Globus pallidus (tissue), 1 donor: Measurements from ENCODE around the gene FRMPD4.
"Not testable (repeated sequence)": the region's sequence is repeated elsewhere in the genome, so short reads cannot be mapped to it uniquely, and the experiment has no call there.

Experiments used
- DNase-seq: peaks from one replicate; pipeline ENCODE4 v3.0.0-alpha.2; 2015; ENCODE audit warnings: low spot score

The FRMPD4 gene

DNA sequence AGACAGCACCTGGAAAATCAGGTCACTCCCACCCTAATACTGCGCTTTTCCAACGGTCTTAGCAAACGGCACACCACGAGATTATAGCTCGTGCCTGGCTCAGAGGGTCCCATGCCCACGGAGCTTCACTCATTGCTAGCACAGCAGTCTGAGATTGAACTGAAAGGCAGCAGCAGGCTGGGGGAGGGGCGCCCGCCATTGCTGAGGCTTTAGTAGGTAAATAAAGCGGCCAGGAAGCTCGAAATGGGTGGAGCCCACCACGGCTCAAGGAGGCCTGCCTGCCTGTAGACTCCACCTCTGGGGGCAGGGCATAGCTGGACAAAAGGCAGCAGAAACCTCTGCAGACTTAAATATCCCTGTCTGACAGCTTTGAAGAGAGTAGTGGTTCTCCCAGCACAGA lies 399.8 kb downstream of the FRMPD4 start:
- DNase-seq: not testable (repeated sequence)

DNA sequence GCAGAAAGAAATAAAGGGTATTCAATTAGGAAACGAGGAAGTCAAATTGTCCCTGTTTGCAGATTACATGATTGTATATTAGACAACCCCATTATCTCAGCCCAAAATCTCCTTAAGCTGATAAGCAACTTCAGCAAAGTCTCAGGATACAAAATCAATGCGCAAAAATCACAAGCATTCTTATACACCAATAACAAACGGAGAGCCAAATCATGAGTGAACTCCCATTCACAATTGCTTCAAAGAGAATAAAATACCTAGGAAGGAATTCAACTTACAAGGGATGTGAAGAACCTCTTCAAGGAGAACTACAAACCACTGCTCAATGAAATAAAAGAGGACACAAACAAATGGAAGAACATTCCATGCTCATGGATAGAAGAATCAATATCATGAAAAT lies 404.0 kb downstream of the FRMPD4 start:
- not testable (repeated sequence) for DNase-seq

DNA sequence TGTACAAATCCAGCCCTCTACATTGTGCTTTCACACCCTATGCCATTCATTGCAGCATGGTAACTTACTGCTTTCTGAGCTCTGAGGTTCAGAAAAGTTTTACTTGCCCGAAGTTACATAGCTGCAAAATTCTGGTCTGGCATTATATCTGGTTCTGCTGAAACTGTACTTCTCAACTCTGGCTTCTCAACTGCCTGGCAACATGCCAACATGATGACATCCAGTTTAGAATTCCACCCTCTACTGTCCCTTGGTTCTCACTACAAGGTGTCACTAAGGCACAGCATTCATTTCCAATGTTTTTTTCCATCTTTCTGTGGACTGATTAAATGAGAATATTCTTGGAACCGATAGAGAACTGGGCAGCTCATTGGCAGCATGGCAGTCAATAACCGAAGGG lies 410.1 kb downstream of the FRMPD4 start:
- DNase-seq: no peak

DNA sequence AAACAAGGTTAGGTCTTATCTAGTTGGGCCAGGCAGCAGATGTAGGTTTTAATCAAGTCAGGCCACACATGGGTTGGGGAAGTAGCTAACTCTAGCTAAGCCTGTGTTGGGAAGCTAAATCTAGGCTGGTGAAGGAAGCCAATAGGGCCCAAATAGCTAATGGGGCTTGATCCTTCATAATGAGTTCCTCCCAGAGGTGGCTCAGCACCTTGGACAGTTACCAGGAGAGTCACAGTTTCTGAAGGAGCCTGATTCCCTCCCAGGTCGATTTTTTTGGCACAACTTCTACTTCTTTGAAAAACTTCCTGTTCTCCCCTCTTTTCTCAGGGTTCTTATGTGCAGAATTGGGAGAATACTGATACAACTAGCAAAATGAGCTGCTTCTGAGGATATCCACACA lies 410.5 kb downstream of the FRMPD4 start:
- no peak for DNase-seq

DNA sequence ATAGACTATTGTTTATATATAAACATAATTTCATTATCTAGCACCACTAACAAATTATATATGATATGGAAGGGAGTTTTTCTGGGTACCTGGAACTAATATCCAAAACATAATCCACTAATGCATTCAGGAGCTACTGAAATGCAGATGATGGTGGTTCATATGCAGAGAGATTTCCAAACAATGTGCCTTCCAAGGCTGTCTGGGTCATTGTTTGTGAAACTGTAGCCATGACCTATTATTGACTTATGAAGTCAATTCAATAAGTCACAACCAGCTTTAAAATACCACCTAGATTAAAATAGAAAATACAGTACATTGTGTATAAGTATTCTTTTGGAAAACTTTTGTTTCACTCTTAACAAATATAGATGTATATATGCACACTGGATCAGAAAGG lies 415.9 kb downstream of the FRMPD4 start:
- no peak for DNase-seq

DNA sequence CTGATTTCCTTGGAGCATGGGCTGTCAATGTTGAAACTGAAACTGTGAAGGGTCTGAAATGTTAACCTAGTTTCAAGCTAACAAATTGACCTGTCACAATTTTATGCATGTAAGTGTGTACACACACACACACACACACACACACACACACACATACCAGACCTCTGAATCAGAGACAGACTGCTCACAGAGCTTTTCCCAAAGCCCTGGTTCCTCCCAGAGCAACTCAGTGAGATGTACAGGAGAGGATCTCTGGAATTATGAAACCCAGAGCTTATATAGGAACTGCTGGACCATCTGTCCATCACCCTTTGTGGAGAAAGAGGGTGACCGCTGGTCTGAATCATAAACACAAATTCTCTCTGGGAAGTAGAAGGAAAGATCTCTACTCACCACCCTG lies 424.8 kb downstream of the FRMPD4 start:
- no peak for DNase-seq

DNA sequence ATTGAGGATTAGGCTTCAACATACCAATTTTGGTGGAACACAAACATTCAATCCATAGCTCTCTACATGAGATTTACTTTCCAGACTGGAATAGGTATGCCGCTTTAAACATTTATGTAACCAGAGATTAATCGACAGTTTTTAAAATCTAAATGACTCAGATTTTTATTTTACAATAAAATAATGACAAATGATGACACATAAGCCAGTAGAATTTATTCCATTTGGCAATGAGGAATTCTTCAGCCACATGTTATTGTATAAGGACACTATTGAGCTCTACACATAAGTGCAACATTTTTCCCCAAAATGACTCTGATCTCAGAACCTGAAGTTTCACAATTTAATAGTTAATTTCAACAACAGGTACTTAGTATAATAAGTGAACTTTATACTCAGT lies 425.9 kb downstream of the FRMPD4 start:
- no peak for DNase-seq

DNA sequence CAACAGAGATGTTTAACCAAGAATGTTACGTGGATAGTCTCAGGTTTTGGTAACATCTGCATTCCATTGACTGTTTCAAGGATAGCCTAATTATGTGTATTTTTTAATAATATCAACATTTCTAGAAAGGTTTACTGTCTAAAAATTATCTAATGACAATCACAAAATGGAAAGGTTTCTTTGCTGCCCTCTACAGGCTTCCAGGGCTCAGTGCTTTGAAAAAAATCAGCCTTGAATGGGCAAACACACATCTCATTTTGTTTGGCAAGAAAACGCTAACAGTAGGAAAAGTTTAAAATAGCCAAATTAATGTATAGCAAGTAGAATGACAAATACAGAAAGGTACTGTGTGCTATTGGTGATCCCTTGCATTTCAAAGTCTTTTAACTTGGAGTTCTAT lies 429.6 kb downstream of the FRMPD4 start:
- peak; percentile 0 for DNase-seq

DNA sequence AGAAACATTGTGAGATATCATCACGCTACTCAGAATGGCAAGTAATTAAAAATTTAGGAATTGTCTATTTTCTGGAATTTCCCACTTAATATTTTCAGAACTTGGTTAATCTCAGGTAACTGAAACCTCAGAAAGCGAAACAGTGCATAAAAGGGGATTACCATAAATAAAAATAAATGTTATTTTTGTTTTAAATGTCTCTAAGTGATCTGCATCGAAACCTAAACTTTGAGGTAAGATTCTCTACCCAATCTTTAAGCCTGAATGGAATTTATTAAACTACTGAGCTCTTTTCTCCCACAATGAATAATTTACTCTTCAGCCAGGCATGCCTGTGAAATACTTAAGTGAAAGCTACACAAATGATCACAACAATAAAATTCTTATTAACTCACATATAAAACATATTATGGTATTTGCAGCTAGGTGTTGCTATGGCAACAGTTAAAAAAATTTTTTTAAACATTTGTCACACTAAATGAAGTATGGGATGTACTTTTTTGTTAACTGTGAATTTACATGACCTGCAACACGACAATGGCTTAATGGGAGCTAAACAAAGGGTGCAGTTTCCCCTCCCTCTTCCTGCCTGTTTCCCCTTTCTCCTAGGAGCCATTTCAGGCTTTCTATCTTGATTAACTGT lies 432.7 kb downstream of the FRMPD4 start:
- DNase-seq: no peak

DNA sequence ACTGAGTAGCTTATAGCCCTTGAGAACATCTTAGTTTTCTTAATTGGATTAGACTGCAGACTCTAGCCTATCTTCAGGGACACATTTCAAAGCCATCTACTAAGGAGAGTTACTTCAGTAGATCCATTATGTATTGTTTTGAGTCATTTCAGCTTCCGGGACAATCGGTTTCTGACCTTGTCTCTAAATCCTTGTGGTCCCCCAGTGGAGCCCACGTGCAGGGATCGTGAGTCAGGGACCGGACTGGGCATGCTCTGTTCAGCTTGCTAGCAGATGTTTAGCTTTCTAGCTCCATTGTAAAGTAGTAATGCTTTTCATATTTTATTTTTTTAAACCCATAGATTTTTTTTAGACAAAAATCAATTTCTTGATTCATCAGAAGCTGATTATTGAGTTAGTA lies 441.0 kb downstream of the FRMPD4 start:
- DNase-seq: no peak

DNA sequence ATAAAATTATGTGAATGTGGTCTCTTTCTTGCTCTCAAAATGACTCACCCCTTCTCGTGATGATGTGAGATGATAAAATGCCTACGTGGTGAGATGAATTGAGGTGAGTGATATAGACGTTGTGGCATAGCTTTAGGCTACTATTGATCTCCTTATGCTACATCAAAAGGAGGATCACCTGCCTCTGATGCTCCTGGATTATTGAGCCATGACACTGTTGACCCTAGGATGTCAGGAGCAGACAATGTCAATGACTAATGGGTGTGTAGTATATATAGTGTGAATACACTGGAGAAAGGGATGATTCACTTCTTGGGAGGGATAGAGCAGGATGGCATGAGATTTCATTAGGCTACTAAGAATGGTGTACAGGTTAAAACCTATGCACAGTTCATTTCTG lies 442.3 kb downstream of the FRMPD4 start:
- DNase-seq: no peak

DNA sequence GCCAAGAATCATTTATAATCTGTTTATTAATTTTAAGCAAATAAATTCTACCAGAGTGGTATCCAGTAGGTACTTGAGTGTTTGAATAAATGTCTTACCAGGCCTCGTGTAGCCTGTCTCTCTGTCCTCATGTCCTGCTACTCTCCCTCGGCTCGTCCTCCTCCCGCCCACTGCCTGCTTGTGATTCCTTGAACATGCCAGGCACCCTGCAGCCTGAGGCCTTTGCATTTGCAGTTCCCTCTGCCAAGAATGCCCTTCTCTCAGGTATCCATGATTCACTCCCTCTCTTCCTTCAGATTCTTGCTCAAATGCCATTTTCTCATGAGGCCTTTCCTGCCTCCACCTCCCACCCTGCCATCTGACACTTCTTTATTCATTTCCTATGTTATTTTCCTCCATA lies 443.3 kb downstream of the FRMPD4 start:
- no peak for DNase-seq

DNA sequence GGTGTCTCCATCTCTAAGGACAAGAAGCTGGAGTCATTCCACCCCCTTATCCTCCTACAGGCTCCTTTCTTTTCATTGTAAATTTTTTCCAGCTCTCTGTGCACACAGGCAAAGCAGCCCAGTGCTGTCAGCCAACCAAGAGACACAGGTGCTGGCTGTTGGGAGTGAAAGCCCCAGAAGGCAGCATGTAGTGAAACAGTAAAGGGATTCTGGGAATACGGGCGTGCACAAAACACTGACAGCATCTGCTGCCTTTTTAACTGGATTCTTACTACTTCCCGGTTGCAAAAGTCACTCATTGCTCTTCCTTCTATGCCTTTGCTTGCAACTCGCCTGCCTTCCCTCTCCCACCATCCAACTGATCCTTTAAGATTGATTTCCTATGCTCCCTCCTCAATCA lies 444.4 kb downstream of the FRMPD4 start:
- no peak for DNase-seq

DNA sequence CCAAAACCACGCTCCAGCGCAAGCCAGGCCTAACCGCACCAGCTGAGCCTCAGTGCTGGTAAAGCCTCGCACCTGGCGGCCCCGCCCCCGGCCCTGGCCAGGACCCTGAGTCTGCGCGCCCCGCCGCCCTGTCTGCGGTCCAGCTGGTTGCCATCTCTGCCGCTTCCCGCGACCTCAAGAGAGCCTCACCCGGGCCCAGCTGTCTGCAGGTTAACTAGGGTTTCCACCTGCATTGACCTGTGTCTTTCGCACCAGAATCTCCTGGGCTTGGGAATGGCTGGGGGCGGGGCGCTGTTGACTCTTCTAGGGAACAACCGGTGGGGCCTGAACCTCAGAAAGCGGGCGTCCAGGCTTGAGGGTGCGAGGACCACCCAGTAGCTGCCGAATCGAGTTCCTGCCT lies 445.3 kb downstream of the FRMPD4 start:
- DNase-seq: no peak

DNA sequence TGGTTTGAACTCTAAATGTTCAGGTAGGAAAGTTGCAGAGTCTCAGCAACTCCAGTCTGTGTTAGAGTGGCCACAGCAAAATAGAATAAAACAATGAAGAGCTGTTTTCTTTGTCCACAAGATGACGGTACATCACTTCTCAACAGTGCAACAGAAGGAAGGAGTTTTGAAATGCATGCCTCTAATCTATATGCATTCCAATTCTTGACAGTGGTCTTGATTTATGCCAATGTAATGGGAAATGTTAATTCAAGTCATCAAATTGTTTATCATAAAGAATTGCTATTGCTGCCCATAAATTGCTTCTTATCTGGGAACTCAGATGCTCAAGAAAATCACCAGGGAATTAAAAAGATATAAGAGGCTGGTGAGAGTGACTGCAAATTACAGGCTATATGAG lies 457.4 kb downstream of the FRMPD4 start:
- no peak for DNase-seq

DNA sequence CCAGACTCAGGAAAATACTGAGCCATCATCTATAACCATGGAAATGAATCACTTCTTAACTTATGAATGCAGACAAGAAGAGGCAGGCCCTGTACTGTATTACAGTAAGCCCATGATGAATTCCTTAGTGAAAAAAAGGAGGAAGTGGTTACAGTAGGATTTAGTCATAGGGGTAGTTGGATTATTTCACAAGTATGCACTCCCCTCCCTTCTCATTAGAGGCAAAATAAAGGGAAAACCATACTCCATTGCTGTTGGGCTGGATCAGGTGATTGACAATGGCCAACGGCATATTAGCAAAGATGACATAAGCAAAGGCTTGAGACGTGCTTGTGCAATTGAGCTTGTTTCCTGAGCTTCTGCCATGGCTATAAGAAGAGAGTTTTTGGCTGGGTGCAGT lies 471.8 kb downstream of the FRMPD4 start:
- DNase-seq: no peak

DNA sequence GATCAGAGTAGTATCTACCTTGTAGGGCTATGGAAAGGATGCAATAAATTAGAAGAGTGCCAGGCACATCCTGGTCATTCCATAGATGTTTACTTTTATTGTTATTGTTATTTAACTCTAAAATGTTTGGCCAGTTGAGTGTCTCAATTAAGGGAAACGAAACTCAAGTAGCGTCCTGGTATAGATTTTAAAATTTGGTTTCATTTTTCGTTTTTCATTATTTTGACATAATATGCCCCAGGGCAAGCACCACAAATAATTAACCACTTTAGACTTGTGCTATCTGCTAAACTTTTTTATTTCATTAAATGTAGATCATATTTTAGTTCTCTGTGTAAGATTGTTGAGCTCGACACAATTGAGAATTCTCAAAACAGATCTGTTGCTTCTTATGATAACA lies 473.2 kb downstream of the FRMPD4 start:
- DNase-seq: no peak

DNA sequence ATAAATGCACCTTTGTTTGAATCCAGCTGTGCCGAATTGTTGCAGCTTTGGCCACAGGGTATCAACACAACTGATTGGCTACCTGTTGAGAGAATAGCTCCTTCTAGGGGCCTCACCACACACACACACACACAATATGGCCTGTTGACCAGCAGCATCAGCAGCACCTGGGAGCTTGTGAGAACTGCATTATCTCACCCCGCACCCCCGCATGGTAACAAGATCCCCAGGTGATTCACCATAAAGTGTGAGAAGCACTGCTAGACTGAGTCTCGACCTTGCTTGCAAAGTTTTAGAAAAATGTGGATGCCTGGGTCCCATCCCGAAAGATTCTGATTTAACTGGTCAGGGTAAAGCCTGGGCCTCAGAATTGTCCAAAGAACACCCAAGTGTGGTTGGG lies 476.0 kb downstream of the FRMPD4 start:
- DNase-seq: no peak

DNA sequence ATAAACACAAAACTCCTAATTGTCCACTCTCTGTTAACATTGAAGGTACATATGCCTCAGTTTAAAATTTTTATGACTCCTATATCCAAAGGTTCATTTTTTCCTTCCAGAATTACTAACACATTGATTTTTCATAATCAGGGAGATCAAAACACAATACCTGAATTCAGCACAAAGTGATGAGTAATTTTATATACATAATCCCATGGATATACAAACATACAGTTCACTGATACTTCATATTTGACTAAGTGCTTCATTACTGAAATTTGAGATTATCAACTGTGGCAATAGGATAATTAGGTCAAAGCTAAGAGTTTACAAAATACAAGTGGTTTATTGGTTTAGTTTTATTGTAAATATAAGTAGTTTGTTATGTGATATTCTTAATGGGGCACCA lies 476.8 kb downstream of the FRMPD4 start:
- no peak for DNase-seq

DNA sequence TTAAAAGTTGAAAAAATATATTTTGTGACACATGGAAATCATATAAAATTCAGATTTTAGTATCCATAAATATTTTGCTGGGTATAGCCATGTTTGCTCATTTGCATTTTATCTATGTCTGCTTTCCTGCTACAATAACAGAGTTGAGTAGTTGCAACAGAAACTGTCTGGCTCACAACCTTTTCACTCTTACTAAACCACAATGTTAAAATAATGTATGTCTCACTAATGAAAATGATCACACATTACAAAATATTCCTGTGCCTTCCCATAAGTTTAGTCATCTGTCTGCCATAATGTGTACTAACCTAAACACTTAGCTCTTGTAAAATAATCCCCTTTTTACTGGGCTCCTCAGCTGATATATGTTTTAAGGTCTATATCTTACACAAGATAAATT lies 479.0 kb downstream of the FRMPD4 start:
- DNase-seq: no peak

DNA sequence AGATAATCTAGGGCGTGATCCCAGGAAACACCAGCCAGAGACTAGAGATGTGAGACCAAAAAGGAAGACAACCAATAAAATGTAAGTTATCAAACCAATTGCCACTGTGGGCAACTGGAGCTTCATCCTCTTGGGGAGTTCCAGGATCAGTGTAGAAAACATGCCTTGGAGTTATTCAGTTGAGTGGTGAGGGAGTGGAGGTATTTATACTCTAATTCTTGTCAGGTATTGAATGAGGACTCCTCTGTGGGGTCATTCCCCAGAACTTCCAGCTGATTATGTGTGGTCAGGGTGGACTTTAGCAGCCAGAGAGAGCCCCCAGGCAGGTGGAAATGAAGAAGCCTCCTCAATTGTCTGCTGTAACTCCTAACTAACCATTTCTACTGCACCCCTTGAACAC lies 509.0 kb downstream of the FRMPD4 start:
- DNase-seq: no peak

DNA sequence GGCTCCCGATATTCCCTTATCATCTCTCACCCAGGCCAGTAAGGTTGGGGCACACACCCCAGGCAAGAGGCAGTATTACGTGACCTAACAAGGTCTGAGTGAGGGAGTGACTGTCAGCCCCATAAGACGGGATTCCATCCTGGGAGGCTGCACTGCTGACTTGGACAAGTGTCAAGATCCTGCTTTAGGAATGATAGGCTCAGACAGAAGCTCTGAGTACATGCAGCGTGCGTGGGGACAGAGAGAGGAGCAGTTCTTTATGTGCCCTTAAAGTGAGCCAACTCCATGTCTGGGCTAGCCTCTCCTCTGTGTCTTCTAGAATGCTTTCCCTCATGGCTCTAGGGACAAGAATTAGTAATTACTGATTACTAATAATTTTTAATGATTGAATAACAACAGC lies 510.7 kb downstream of the FRMPD4 start:
- DNase-seq: no peak

DNA sequence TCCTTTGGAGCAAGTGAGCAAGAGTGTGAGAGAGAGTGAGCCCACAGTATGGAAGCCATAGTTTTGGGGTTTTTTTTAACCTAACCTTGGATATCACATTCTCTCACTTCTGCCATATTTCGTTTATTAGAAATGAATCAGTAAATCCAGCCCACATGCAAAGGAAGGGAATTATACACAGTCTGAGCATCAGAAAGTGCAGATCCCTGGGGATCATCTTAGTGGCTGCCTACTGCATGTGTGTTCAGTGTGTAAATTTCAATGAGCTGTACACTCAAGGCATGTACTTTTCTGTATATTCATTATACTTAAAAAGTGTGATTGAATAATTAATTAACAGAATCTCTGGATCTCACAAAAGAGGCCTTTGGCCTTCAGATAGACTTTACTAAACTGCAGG lies 519.2 kb downstream of the FRMPD4 start:
- no peak for DNase-seq

DNA sequence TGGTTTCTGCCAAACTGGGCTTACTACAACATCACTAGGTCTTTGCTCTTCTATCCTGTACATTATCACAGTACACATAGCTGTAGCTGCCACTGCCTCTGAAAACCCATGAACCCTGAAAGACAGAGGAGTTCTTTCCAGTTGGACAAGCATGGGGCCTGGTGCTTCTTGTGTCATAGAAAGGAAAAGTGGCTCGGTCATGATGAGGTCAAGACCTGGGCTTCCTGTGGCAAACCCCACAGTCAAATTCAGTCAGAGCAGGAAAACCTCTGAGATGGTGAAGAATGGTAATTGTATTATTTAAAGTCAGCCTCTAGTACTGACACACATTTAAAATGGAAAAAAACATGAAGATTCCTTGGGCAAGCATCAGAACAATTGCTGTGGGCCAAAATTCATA lies 519.6 kb downstream of the FRMPD4 start:
- no peak for DNase-seq

DNA sequence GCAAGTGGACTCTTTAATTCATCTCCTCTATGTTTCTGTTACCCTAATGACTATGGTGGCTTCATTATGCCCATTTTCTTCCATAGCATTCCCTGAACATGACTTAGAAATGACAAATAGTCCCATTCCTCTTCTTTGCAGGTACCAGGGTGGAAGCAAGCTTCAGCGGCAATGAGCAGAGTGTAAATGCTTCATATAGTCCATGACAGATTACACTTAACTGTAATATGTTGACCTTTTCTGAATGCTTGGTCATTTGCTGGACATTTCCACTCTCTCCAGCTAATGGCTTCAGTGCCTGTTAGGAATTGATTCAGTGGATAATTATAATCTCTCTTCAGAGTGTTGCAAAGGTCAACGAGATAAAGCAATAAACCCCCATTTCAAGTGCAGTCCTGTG lies 523.2 kb downstream of the FRMPD4 start:
- no peak for DNase-seq
